HG03280 (cell line): Measurements from ENCODE around the gene GRIN2D.

Source experiments
- ATAC-seq: cut with Tn5 transposase; IDR thresholded peaks from one replicate; pipeline ENCODE4 v1.9.1; 2021; ENCODE audit warnings: mild to moderate bottlenecking, moderate library complexity; ENCODE audit not compliant: unreplicated experiment

GRIN2D gene

GRCh38 chr19:48396824-48397176, 3.3 kb downstream of the GRIN2D start:
- ATAC-seq = no peak

GRCh38 chr19:48397263-48398101, 4.0 kb downstream of the GRIN2D start:
- no peak for ATAC-seq

GRCh38 chr19:48398102-48398374, 4.6 kb downstream of the GRIN2D start:
- no peak for ATAC-seq

- no peak for ATAC-seq
These were observed 5.1 kb downstream of the GRIN2D start for GRCh38 chr19:48398375-48399235.

- ATAC-seq = no peak
These were observed 6.7 kb downstream of the GRIN2D start for GRCh38 chr19:48400018-48400742.

GRCh38 chr19:48401287-48401686, 7.8 kb downstream of the GRIN2D start:
- no peak for ATAC-seq

- ATAC-seq = no peak
These were observed 10.1 kb downstream of the GRIN2D start for GRCh38 chr19:48403606-48404005.

- no peak for ATAC-seq
These were observed 11.7 kb downstream of the GRIN2D start for GRCh38 chr19:48405010-48405659.

GRCh38 chr19:48405850-48406249, 12.4 kb downstream of the GRIN2D start:
- no peak for ATAC-seq

- ATAC-seq = no peak
These were observed 20.6 kb downstream of the GRIN2D start for GRCh38 chr19:48413879-48414587.

GRCh38 chr19:48415395-48415794, 21.9 kb downstream of the GRIN2D start:
- no peak for ATAC-seq

- ATAC-seq = no peak
These were observed 22.3 kb downstream of the GRIN2D start for GRCh38 chr19:48415806-48416221.

GRCh38 chr19:48417421-48417820, 24.0 kb downstream of the GRIN2D start:
- no peak for ATAC-seq

GRCh38 chr19:48418317-48419064, 25.0 kb downstream of the GRIN2D start:
- no peak for ATAC-seq

GRCh38 chr19:48419158-48419920, 25.9 kb downstream of the GRIN2D start:
- ATAC-seq = peak; percentile 77

GRCh38 chr19:48421548-48421947, 28.1 kb downstream of the GRIN2D start:
- no peak for ATAC-seq

- no peak for ATAC-seq
These were observed 31.3 kb downstream of the GRIN2D start for GRCh38 chr19:48424694-48425219.

GRCh38 chr19:48428670-48429069, 35.2 kb downstream of the GRIN2D start:
- no peak for ATAC-seq

- no peak for ATAC-seq
These were observed 39.9 kb downstream of the GRIN2D start for GRCh38 chr19:48433337-48433736.
